K562 (cell line): Measurements from ENCODE around the gene CNOT2. TPM values are rescaled to one million over a fixed set of nuclear protein-coding genes. Genes with fewer than 3 reads are reported as not detected.
"Not testable (repeated sequence)": the region's sequence is repeated elsewhere in the genome, so short reads cannot be mapped to it uniquely, and the experiment has no call there.

Experiments
- ATAC-seq: fragments of 200-7000 bp; cut with Tn5 transposase; 3 replicates; pipeline ENCODE4 v1.9.1; 2020; ENCODE audit warnings: moderate library complexity
- BruUV-seq: library from RNA; stranded (reverse); fragments of 400-500 nt; replicated peaks from 2 replicates; lab custom pipeline; 2021; lab: Mats Ljungman, UMichigan
- CTCF ChIA-PET: fragments of 300-600 bp; formaldehyde crosslinking; extraction: SDS; loops from one replicate; lab custom pipeline; 2021; ENCODE audit warnings: low intra/inter-chr PET ratio; lab: Yijun Ruan, JAX
- POLR2A ChIA-PET: fragments of 300-600, 350-650 bp; sonication (Branson Sonifier 250); formaldehyde crosslinking; extraction: SDS; loops from one replicate; lab custom pipeline; 2021; ENCODE audit warnings: antibody characterized with exemption, inconsistent platforms; lab: Yijun Ruan, JAX
- DNase-seq, 4 experiments: peaks; one replicate each; pipeline versions ENCODE4 v3.0.0 to v3.0.0-alpha.2; 2011 to 2018; ENCODE audit warnings: low spot score in 3 of 4, mixed read lengths in 3 of 4; ENCODE audit errors: extremely low read depth in 1 of 4
- FAIRE-seq: peaks from 2 replicates; lab custom pipeline; 2011; peaks lifted over from hg19 to GRCh38; lab: Jason Lieb, UNC
- H2AFZ ChIP-seq: 2 replicates; pipeline ENCODE4 v1.6.0; 2011; ENCODE audit warnings: low read depth, low read length, control low read depth, inconsistent platforms
- H3K27ac ChIP-seq: fragments of 200-600 bp; 3 replicates; pipeline ENCODE4 v1.8.0; 2011; ENCODE audit warnings: low read depth, mild to moderate bottlenecking, control low read depth, inconsistent platforms, low read length, moderate library complexity, mixed read lengths; ENCODE audit errors: extremely low read depth
- H3K27me3 ChIP-seq, 2 experiments: fragments of 300-600 bp in 1 of 2; 2 replicates in 1 of 2; 3 replicates in 1 of 2; pipeline versions ENCODE4 v1.6.0 to v1.8.0; 2011; ENCODE audit warnings: inconsistent platforms in 2 of 2, low read length in 2 of 2, mild to moderate bottlenecking in 1 of 2, mixed read lengths in 1 of 2, moderate library complexity in 1 of 2; ENCODE audit not compliant: control insufficient read depth in 2 of 2, insufficient read depth in 2 of 2
- H3K36me3 ChIP-seq: fragments of 300-600 bp; 3 replicates; pipeline ENCODE4 v1.8.0; 2011; ENCODE audit warnings: mild to moderate bottlenecking, low read length, inconsistent platforms; ENCODE audit not compliant: control insufficient read depth, insufficient read depth
- H3K4me1 ChIP-seq, 2 experiments: fragments of 200-600 bp in 1 of 2; replicated peaks in 1 of 2; 2 replicates in 1 of 2; 3 replicates in 1 of 2; pipeline versions ENCODE4 v1.5.1 to v1.8.0; 2011; ENCODE audit warnings: inconsistent platforms in 2 of 2, low read length in 2 of 2, mild to moderate bottlenecking in 1 of 2, mixed read lengths in 1 of 2, moderate library complexity in 1 of 2; ENCODE audit not compliant: control insufficient read depth in 2 of 2, insufficient read depth in 2 of 2
- H3K4me2 ChIP-seq: 2 replicates; pipeline ENCODE4 v1.6.1; 2011; ENCODE audit warnings: low read length, control low read depth, inconsistent platforms, mixed read lengths; ENCODE audit not compliant: insufficient read depth
- H3K4me3 ChIP-seq: fragments of 200-600 bp; sonication (generic), shearing (Covaris generic); 2 replicates; pipeline ENCODE4 v1.5.1; 2016; ENCODE audit warnings: control low read depth, inconsistent platforms
- H3K79me2 ChIP-seq: fragments of 200-600 bp; 3 replicates; pipeline ENCODE4 v1.8.0; 2011; ENCODE audit warnings: low read length, inconsistent platforms; ENCODE audit not compliant: control insufficient read depth, insufficient read depth
- H3K9ac ChIP-seq, 2 experiments: 2 replicates each; pipeline versions ENCODE4 v1.6.0 to v1.6.1; 2011; ENCODE audit warnings: low read depth in 2 of 2, low read length in 2 of 2, control low read depth in 1 of 2, inconsistent platforms in 1 of 2, mild to moderate bottlenecking in 1 of 2, mixed read lengths in 1 of 2; ENCODE audit not compliant: insufficient read depth in 1 of 2
- H3K9me1 ChIP-seq: one replicate; pipeline ENCODE4 v1.6.0; 2011; ENCODE audit warnings: inconsistent platforms, mild to moderate bottlenecking, low read length, moderate library complexity; ENCODE audit not compliant: control insufficient read depth, insufficient read depth
- H3K9me3 ChIP-seq: replicated peaks from 2 replicates; pipeline ENCODE4 v1.5.1; 2011; ENCODE audit warnings: low read depth, low read length, inconsistent platforms; ENCODE audit not compliant: control insufficient read depth, insufficient read depth
- H4K20me1 ChIP-seq: replicated peaks from 2 replicates; pipeline ENCODE4 v1.6.1; 2011; ENCODE audit warnings: low read length, inconsistent platforms, mixed read lengths; ENCODE audit not compliant: control insufficient read depth, insufficient read depth
- ARID4B ChIP-seq: sonication (generic); formaldehyde crosslinking; IDR thresholded peaks from 2 replicates; pipeline ENCODE4 v1.8.0; 2022; ENCODE audit warnings: mild to moderate bottlenecking, missing genetic modification reagents
- COPS2 ChIP-seq: fragments of 450-650 bp; conservative IDR thresholded peaks from 2 replicates; pipeline ENCODE4 v1.6.1; 2016; ENCODE audit warnings: mild to moderate bottlenecking, moderate library complexity
- FOXP4 ChIP-seq: sonication (generic); formaldehyde crosslinking; IDR thresholded peaks from 2 replicates; pipeline ENCODE4 v1.8.0; 2022; ENCODE audit warnings: mild to moderate bottlenecking, missing genetic modification reagents, borderline replicate concordance
- MBD1 ChIP-seq: fragments of 250-450 bp; sonication (Bioruptor Pico); IDR thresholded peaks from 2 replicates; pipeline ENCODE4 v1.8.0; 2022; ENCODE audit warnings: inconsistent platforms
- RCOR1 ChIP-seq, 2 experiments: IDR thresholded peaks; 2 replicates each; pipeline ENCODE4 v1.6.1; 2012; ENCODE audit warnings: low read depth in 2 of 2, low read length in 2 of 2, borderline replicate concordance in 1 of 2, improper control_type of control experiment in 1 of 2
- WGBS: fragments of 100-300 bp; shearing (Covaris generic); methylation state at CpG from one replicate; pipeline ENCODE4 v1.1.6; 2016; ENCODE audit warnings: low coverage, mixed read lengths; ENCODE audit not compliant: insufficient coverage; ENCODE audit errors: missing lambda C conversion rate; 5-methylcytosine and 5-hydroxymethylcytosine counted together
- in situ Hi-C: fragments of 300-500 bp; cut with MboI; formaldehyde crosslinking; loops from 4 replicates; pipeline ENCODE4 v1.15.0; 2018; ENCODE audit warnings: inconsistent platforms, mixed read lengths
- intact Hi-C: fragments of 100-400 bp; cut with micrococcal nuclease; formaldehyde crosslinking; loops from 2 replicates; pipeline ENCODE4 v1.14.2; 2022
- polyA plus RNA-seq, 8 experiments: library from polyadenylated mRNA; depleted of rRNA in 4 of 8; stranded (reverse) in 5 of 8; unstranded in 3 of 8; fragments of >200 nt; fragmentation: Nextera tagmentation in 2 of 8; fragmentation: Illumina TruSeq in 1 of 8; extraction: Ambion mirVana in 2 of 8; extraction: Trizol in 1 of 8; gene quantifications; 2 replicates each; pipeline versions ENCODE4 v1.2.1 to v1.2.3, GENCODE V29; 2011 to 2014; ENCODE audit warnings: inconsistent platforms in 1 of 8, missing spikeins in 1 of 8
- total RNA-seq, 7 experiments: library from RNA; depleted of rRNA in 6 of 7; stranded (reverse); fragments of >200 nt in 6 of 7; fragmentation: Illumina TruSeq in 2 of 7; extraction: Trizol in 2 of 7; gene quantifications; 2 replicates each; pipeline versions ENCODE4 v1.2.1 to v1.2.3, GENCODE V29; 2011 to 2021; ENCODE audit warnings: low replicate concordance in 1 of 7

The CNOT2 gene
- total and polyA plus RNA-seq, 9 of the 15 experiments (the other 6 are each of a cell fraction or from before 2014, with no cell fraction given), result 43.6 to 119 (median 84.4) TPM

- H3K27me3 ChIP-seq, BruUV-seq, H4K20me1 ChIP-seq, H3K9ac ChIP-seq, H2AFZ ChIP-seq, H3K4me3 ChIP-seq, H3K4me1 ChIP-seq, ATAC-seq, POLR2A ChIA-PET, H3K36me3 ChIP-seq, H3K79me2 ChIP-seq, CTCF ChIA-PET, H3K9me1 ChIP-seq, H3K9me3 ChIP-seq, intact Hi-C loops, H3K27ac ChIP-seq, in situ Hi-C loops, FAIRE-seq, DNase-seq, H3K4me2 ChIP-seq: not testable (repeated sequence)
- 8% methylated on average over 1 of the region's 1 CpG for WGBS
These were observed 149.4 kb downstream of the CNOT2 start for GRCh38 chr12:70392631-70393030.

GRCh38 chr12:70393787-70394499 is 150.7 kb downstream of the CNOT2 start:
- CTCF ChIA-PET, result no interaction called here
- WGBS, result 4% methylated on average over 2 of the region's 2 CpGs
- Histone ChIP-seq H3K36me3 (no peaks in the 10 kb centered on the region), H3K9me3 (no peaks in the 10 kb centered on the region), H3K27ac (no peak overlapping the region), H2AFZ (no peak overlapping the region), H3K4me2 (no peak overlapping the region), H3K27me3 (no peaks in the 10 kb centered on the region), H3K9ac (no peak overlapping the region), H3K4me1 (no peaks in the 10 kb centered on the region), H3K79me2 (no peaks in the 10 kb centered on the region), H3K4me3 (no peak overlapping the region), H4K20me1 (no peaks in the 10 kb centered on the region; the same call in 1 of the 2 replicates), H3K9me1 (no peaks in the 10 kb centered on the region)
- in situ Hi-C loops, result no loop called here
- FAIRE-seq, result no peak
- no peak for DNase-seq
- no TSS peak for BruUV-seq
- no peak for ATAC-seq
- POLR2A ChIA-PET, result interaction anchor here (1.6 kb wide), 1 partner anchor 9 kb away, joined by 3 read pairs; no protein-coding TSS in a partner anchor
- intact Hi-C loops, result no loop called here
- TF ChIP-seq MBD1 (CRISPR knock-in tag) (no peak), COPS2 (no peak), RCOR1 (IDR thresholded peaks at IDR 0.05; ENCODE audit: borderline replicate concordance in 1 of 2, low read depth in 2 of 2, low read length in 2 of 2) (no peak), ARID4B (CRISPR knock-in tag) (no peak), FOXP4 (no peak)
